H9 (cell line): Measurements from ENCODE around the gene DDC. TPM values are rescaled to one million over a fixed set of nuclear protein-coding genes. Genes with fewer than 3 reads are reported as not detected.

Source experiments
- DNase-seq: peaks from one replicate; pipeline ENCODE4 v3.0.0-alpha.2; 2017
- H2AFZ ChIP-seq: one replicate; pipeline ENCODE4 v1.6.1; 2013; ENCODE audit warnings: mild to moderate bottlenecking, low read length, control low read depth, moderate library complexity
- H2AK5ac ChIP-seq: 2 replicates; pipeline ENCODE4 v1.6.1; 2013; ENCODE audit warnings: low read length, control low read depth, mixed read lengths; ENCODE audit not compliant: insufficient read length
- H2BK120ac ChIP-seq: one replicate; pipeline ENCODE4 v1.6.1; 2013; ENCODE audit warnings: low read depth, mild to moderate bottlenecking, low read length, control low read depth, inconsistent platforms; ENCODE audit not compliant: poor library complexity, severe bottlenecking
- H2BK12ac ChIP-seq: 2 replicates; pipeline ENCODE4 v1.6.1; 2013; ENCODE audit warnings: low read length, control low read depth, mixed read lengths, low read depth; ENCODE audit not compliant: insufficient read length
- H2BK15ac ChIP-seq: 2 replicates; pipeline ENCODE4 v1.6.1; 2013; ENCODE audit warnings: low read depth, low read length, control low read depth
- H2BK20ac ChIP-seq: one replicate; pipeline ENCODE4 v1.6.1; 2013; ENCODE audit warnings: low read depth, mild to moderate bottlenecking, low read length, control low read depth, inconsistent platforms; ENCODE audit not compliant: poor library complexity, severe bottlenecking
- H2BK5ac ChIP-seq: 2 replicates; pipeline ENCODE4 v1.6.1; 2013; ENCODE audit warnings: low read length, control low read depth, mixed read lengths; ENCODE audit not compliant: insufficient read length
- H3K14ac ChIP-seq: 2 replicates; pipeline ENCODE4 v1.6.1; 2013; ENCODE audit warnings: low read length, control low read depth; ENCODE audit not compliant: insufficient read depth
- H3K18ac ChIP-seq: 2 replicates; pipeline ENCODE4 v1.6.1; 2013; ENCODE audit warnings: low read depth, mild to moderate bottlenecking, mixed read lengths, low read length, control low read depth; ENCODE audit not compliant: insufficient read length
- H3K23ac ChIP-seq: 2 replicates; pipeline ENCODE4 v1.6.1; 2013; ENCODE audit warnings: low read length, control low read depth, mixed read lengths, low read depth; ENCODE audit not compliant: insufficient read length
- H3K23me2 ChIP-seq: 2 replicates; pipeline ENCODE4 v1.6.1; 2013; ENCODE audit warnings: low read depth, mild to moderate bottlenecking, mixed read lengths, low read length, control low read depth; ENCODE audit not compliant: insufficient read length, poor library complexity, severe bottlenecking
- H3K27ac ChIP-seq: 2 replicates; pipeline ENCODE4 v1.5.1; 2013; ENCODE audit warnings: low read length, control low read depth, mixed read lengths, low read depth; ENCODE audit not compliant: insufficient read length
- H3K27me3 ChIP-seq: 2 replicates; pipeline ENCODE4 v1.6.1; 2013; ENCODE audit warnings: low read length, control low read depth, inconsistent platforms; ENCODE audit not compliant: insufficient read depth
- H3K4ac ChIP-seq: 2 replicates; pipeline ENCODE4 v1.6.1; 2013; ENCODE audit warnings: low read depth, mild to moderate bottlenecking, control low read depth, inconsistent platforms, low read length, moderate library complexity
- H3K4me1 ChIP-seq: 2 replicates; pipeline ENCODE4 v1.6.1; 2013; ENCODE audit warnings: low read length, control low read depth, inconsistent platforms; ENCODE audit not compliant: insufficient read depth
- H3K4me2 ChIP-seq: 2 replicates; pipeline ENCODE4 v1.6.1; 2013; ENCODE audit warnings: low read length, control low read depth, mixed read lengths; ENCODE audit not compliant: insufficient read length, insufficient read depth
- H3K56ac ChIP-seq: 2 replicates; pipeline ENCODE4 v1.6.1; 2013; ENCODE audit warnings: low read depth, mild to moderate bottlenecking, mixed read lengths, low read length, control low read depth; ENCODE audit not compliant: insufficient read length
- H3K79me1 ChIP-seq: 2 replicates; pipeline ENCODE4 v1.6.1; 2013; ENCODE audit warnings: low read depth, mild to moderate bottlenecking, moderate library complexity, low read length, control low read depth, inconsistent platforms; ENCODE audit not compliant: insufficient read depth, poor library complexity, severe bottlenecking
- H3K79me2 ChIP-seq: 2 replicates; pipeline ENCODE4 v1.6.1; 2013; ENCODE audit warnings: low read length, control low read depth, inconsistent platforms; ENCODE audit not compliant: insufficient read depth
- H3K9ac ChIP-seq: 2 replicates; pipeline ENCODE4 v1.6.1; 2013; ENCODE audit warnings: low read length, control low read depth, mixed read lengths; ENCODE audit not compliant: insufficient read length; ENCODE audit errors: extremely low read depth
- H3K9me3 ChIP-seq: one replicate; pipeline ENCODE4 v1.6.1; 2013; ENCODE audit warnings: low read depth, low read length, inconsistent platforms; ENCODE audit not compliant: control insufficient read depth
- H3T11ph ChIP-seq: one replicate; pipeline ENCODE4 v1.6.1; 2013; ENCODE audit warnings: mild to moderate bottlenecking, low read length, control low read depth, inconsistent platforms
- H4K20me1 ChIP-seq: one replicate; pipeline ENCODE4 v1.6.1; 2013; ENCODE audit not compliant: control insufficient read depth, insufficient read length, insufficient read depth
- H4K5ac ChIP-seq: 2 replicates; pipeline ENCODE4 v1.6.1; 2013; ENCODE audit warnings: low read depth, mild to moderate bottlenecking, mixed read lengths, low read length, control low read depth; ENCODE audit not compliant: insufficient read length
- H4K8ac ChIP-seq: replicated peaks from 2 replicates; pipeline ENCODE4 v1.6.1; 2013; ENCODE audit warnings: low read length, control low read depth, mixed read lengths, low read depth; ENCODE audit not compliant: insufficient read length
- H4K91ac ChIP-seq: 2 replicates; pipeline ENCODE4 v1.6.1; 2013; ENCODE audit warnings: low read depth, mild to moderate bottlenecking, moderate library complexity, mixed read lengths, low read length, control low read depth; ENCODE audit not compliant: insufficient read length
- H3K27ac Mint-ChIP-seq, 3 experiments: 2 replicates in 2 of 3; 3 replicates in 1 of 3; pipeline ENCODE4 v1.8.0; 2020 to 2021; ENCODE audit warnings: mixed read lengths in 3 of 3, mild to moderate bottlenecking in 1 of 3, moderate library complexity in 1 of 3
- H3K27me3 Mint-ChIP-seq: 2 replicates; pipeline ENCODE4 v1.8.0; 2021; ENCODE audit warnings: low read depth, mild to moderate bottlenecking, moderate library complexity, mixed read lengths
- H3K36me3 Mint-ChIP-seq, 3 experiments: 2 replicates in 2 of 3; 3 replicates in 1 of 3; pipeline ENCODE4 v1.8.0; 2020 to 2021; ENCODE audit warnings: low read depth in 3 of 3, mixed read lengths in 3 of 3; ENCODE audit not compliant: insufficient read depth in 1 of 3
- H3K4me1 Mint-ChIP-seq, 2 experiments: 2 replicates each; pipeline ENCODE4 v1.8.0; 2020; ENCODE audit warnings: mixed read lengths in 2 of 2
- H3K4me3 Mint-ChIP-seq, 2 experiments: 2 replicates in 1 of 2; 3 replicates in 1 of 2; pipeline ENCODE4 v1.8.0; 2020 to 2021; ENCODE audit warnings: mild to moderate bottlenecking in 2 of 2, mixed read lengths in 2 of 2, moderate library complexity in 1 of 2
- H3K9me3 Mint-ChIP-seq, 2 experiments: 2 replicates in 1 of 2; 3 replicates in 1 of 2; pipeline ENCODE4 v1.8.0; 2020; ENCODE audit warnings: mild to moderate bottlenecking in 2 of 2, mixed read lengths in 2 of 2, moderate library complexity in 1 of 2
- WGBS: extraction: QIAGEN DNeasy Blood & Tissue Kit; methylation state at CpG from one replicate; pipeline ENCODE4 v1.1.7; 2013; ENCODE audit warnings: missing lambda C conversion rate, low lambda C conversion rate, mixed read lengths; ENCODE audit not compliant: insufficient read length; ENCODE audit errors: extremely low coverage; 5-methylcytosine and 5-hydroxymethylcytosine counted together
- total RNA-seq: library from RNA; stranded (reverse); gene quantifications from 2 replicates; pipeline ENCODE4 v1.2.1, GENCODE V29; 2021
- TF ChIP-seq, protein P1 (sequence below): fragments of 200-600 bp; sonication (generic); conservative IDR thresholded peaks from 3 replicates; pipeline ENCODE4 v1.8.0; 2021; ENCODE audit warnings: antibody characterized with exemption, mild to moderate bottlenecking

DDC gene
- total RNA-seq, 1 experiment from 2014 or later: not detected

- no CpG with 5 or more reads among the region's 2 CpGs for WGBS
- no peak overlapping the region for H2BK12ac ChIP-seq
- no peaks in the 10 kb centered on the region for H4K20me1 ChIP-seq
- no peak overlapping the region for H4K91ac ChIP-seq
- H3K36me3 Mint-ChIP-seq: 0 out of 7 replicates have a peak, but pooled peaks cover 0 to 8% (median 0%) of the 10 kb centered on the region in 3 experiments
- no peak overlapping the region for H3K4ac ChIP-seq
- no peak overlapping the region for H3K4me3 Mint-ChIP-seq
- H2BK120ac ChIP-seq: no peak overlapping the region
- H3K79me2 ChIP-seq: no peaks in the 10 kb centered on the region
- no peak overlapping the region for H3K23ac ChIP-seq
- no peak overlapping the region for H4K8ac ChIP-seq
- H2BK20ac ChIP-seq: no peak overlapping the region
- no peak overlapping the region for H3K27ac ChIP-seq
- no peak overlapping the region for H3K56ac ChIP-seq
- no peak overlapping the region for H3K18ac ChIP-seq
- H3K4me1 Mint-ChIP-seq: peaks cover 16 to 23% of the 10 kb centered on the region in 2 experiments
- no peak overlapping the region for H3K9ac ChIP-seq
- H3K9me3 ChIP-seq: no peaks in the 10 kb centered on the region
- H3K14ac ChIP-seq: no peak overlapping the region
- no peak overlapping the region for H2AFZ ChIP-seq
- peaks cover 2% of the 10 kb centered on the region; the same call in 1 of the 2 replicates for H3K27me3 Mint-ChIP-seq
- no peak for DNase-seq
- H3K27me3 ChIP-seq: no peaks in the 10 kb centered on the region
- no peak overlapping the region for H2BK5ac ChIP-seq
- TF ChIP-seq, protein P1, sequence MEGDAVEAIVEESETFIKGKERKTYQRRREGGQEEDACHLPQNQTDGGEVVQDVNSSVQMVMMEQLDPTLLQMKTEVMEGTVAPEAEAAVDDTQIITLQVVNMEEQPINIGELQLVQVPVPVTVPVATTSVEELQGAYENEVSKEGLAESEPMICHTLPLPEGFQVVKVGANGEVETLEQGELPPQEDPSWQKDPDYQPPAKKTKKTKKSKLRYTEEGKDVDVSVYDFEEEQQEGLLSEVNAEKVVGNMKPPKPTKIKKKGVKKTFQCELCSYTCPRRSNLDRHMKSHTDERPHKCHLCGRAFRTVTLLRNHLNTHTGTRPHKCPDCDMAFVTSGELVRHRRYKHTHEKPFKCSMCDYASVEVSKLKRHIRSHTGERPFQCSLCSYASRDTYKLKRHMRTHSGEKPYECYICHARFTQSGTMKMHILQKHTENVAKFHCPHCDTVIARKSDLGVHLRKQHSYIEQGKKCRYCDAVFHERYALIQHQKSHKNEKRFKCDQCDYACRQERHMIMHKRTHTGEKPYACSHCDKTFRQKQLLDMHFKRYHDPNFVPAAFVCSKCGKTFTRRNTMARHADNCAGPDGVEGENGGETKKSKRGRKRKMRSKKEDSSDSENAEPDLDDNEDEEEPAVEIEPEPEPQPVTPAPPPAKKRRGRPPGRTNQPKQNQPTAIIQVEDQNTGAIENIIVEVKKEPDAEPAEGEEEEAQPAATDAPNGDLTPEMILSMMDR: no peak
- no peaks in the 10 kb centered on the region for H3K23me2 ChIP-seq
- H2AK5ac ChIP-seq: no peak overlapping the region
- no peak overlapping the region for H4K5ac ChIP-seq
- H3K79me1 ChIP-seq: no peaks in the 10 kb centered on the region
- peaks cover 0 to 4% of the 10 kb centered on the region in 2 experiments; a peak in 2 of 5 replicates for H3K9me3 Mint-ChIP-seq
- no peak overlapping the region for H3T11ph ChIP-seq
- no peak overlapping the region for H2BK15ac ChIP-seq
- H3K4me1 ChIP-seq: no peaks in the 10 kb centered on the region
- no peak overlapping the region for H3K27ac Mint-ChIP-seq
- no peak overlapping the region for H3K4me2 ChIP-seq
Measured at GRCh38 chr7:50509459-50509858, 55.7 kb downstream of the DDC start.
